Measurements from ENCODE around the gene KRTAP5-11. TPM values are rescaled to one million over a fixed set of nuclear protein-coding genes. Genes with fewer than 3 reads are reported as not detected.
"Not testable (repeated sequence)": the region's sequence is repeated elsewhere in the genome, so short reads cannot be mapped to it uniquely, and the experiment has no call there.

KRTAP5-11 gene
- total and polyA plus RNA-seq, 4 experiments from 2014 or later, result not detected

DNA sequence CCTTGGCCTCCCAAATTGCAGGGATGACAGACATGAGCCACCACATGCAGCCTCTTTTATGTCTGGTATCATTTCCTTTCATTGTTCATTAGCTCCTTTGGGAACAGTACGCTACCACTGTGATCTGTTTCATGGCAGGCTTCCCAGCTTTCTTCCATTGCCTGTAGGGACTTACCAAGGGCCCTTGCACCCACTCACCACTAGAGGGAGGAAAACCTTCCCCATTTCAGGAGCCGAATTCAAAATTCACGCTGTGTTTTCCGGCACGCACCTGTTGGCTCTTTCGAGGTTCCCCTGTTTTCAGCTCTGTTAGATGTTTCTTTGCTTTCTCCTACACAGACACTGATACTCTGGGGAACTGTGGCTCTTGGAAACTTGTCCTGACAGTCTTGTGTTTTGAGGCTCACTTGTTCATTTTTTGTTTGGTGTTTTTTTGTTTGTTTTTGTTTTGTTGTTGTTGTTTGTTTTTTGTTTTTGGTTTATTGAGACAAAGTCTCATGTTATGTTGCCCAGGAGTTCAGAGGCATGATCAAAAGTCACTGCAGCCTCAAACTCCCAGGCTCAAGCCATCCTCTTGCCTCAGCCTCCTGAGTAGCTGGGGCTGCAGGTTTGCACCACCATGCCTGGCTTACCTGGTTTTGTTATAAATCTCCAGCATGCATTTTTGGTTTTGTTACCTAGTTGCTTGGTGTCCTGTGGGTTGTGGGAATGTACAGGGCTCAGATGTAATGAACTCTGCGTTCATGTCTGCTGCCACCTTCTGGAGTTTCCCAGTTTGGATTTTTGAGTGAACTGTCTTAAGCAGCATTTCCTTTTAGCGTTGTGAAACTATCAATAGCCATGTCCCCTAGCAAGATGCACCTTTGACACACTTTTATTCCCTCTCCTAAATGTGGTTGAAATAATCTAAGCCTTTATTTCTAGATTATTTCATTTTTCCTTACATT, 2.3 kb downstream of the KRTAP5-11 start:
- H3K4me3 ChIP-seq (ENCODE audit: low read length in 2 of 2), result no peak overlapping the region
- intact Hi-C loops (cut with micrococcal nuclease), result no loop called here
- peaks cover 18 to 24% of the 10 kb centered on the region in 2 donors for H3K27me3 Mint-ChIP-seq
- CTCF ChIA-PET (ENCODE audit: partially characterized antibody), result interaction anchor here (1.6 kb wide), 1 partner anchor 17 kb away, joined by 4 read pairs; no protein-coding TSS in a partner anchor
- no peaks in the 10 kb centered on the region for H3K9me3 ChIP-seq (ENCODE audit: control insufficient read depth in 1 of 2, low read length in 2 of 2)
- H3K4me1 Mint-ChIP-seq, result peaks cover 6 to 13% (median 7%) of the 10 kb centered on the region in 4 donors
- H3K27ac ChIP-seq (ENCODE audit: low read depth, low read length), result no peak overlapping the region
- H3K4me1 ChIP-seq (ENCODE audit: insufficient read depth, low read length), result no peaks in the 10 kb centered on the region
- H3K27me3 ChIP-seq (ENCODE audit: insufficient read depth, low read length), result no peaks in the 10 kb centered on the region
- H3K36me3 Mint-ChIP-seq, result no peaks in the 10 kb centered on the region
- DNase-seq, result peak in 4 of 5 donors; percentile 10 to 37 (median 11)
- H3K9me3 Mint-ChIP-seq, result no peaks in the 10 kb centered on the region
- H3K4me3 Mint-ChIP-seq, result peak overlapping the region in 2 of 8 donors; percentile 18 to 58
- no peaks in the 10 kb centered on the region for H3K36me3 ChIP-seq (ENCODE audit: insufficient read depth, low read length)
- H3K27ac Mint-ChIP-seq, result no peak overlapping the region
- POLR2A ChIA-PET (ENCODE audit: partially characterized antibody), result no interaction called here

DNA sequence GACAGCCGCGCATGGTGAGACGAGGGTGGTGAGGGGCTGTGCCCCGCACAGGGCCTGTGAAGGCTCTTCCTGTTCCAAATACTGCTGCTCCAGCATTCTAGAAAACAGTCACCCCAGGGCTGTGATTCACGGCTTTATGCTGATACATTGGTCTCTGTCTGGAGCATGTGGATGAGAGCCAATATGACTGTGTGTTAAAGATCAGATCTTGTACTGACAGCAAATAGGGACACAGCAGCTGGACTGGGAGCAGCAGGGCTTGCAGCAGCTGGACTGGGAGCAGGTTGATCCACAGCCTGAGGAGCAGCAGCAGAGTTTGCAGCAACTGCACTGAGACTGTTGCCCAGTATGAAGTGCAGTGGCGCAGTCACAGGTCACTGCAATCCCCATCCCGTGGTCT, 3.2 kb downstream of the KRTAP5-11 start:
- H3K27ac Mint-ChIP-seq; H3K27ac ChIP-seq (ENCODE audit: low read depth, low read length); H3K36me3 ChIP-seq (ENCODE audit: insufficient read depth, low read length); H3K9me3 Mint-ChIP-seq; H3K27me3 ChIP-seq (ENCODE audit: insufficient read depth, low read length); H3K4me1 ChIP-seq (ENCODE audit: insufficient read depth, low read length); H3K9me3 ChIP-seq (ENCODE audit: control insufficient read depth in 1 of 2, low read length in 2 of 2); H3K36me3 Mint-ChIP-seq; POLR2A ChIA-PET (ENCODE audit: partially characterized antibody); H3K4me3 ChIP-seq (ENCODE audit: low read length in 2 of 2); H3K4me3 Mint-ChIP-seq; intact Hi-C loops (cut with micrococcal nuclease); DNase-seq: not testable (repeated sequence)
- peaks cover 15 to 20% of the 10 kb centered on the region in 2 donors for H3K27me3 Mint-ChIP-seq
- CTCF ChIA-PET (ENCODE audit: partially characterized antibody), result interaction anchor here (1.6 kb wide), 1 partner anchor 17 kb away, joined by 4 read pairs; no protein-coding TSS in a partner anchor
- peaks cover 6 to 13% (median 7%) of the 10 kb centered on the region in 4 donors for H3K4me1 Mint-ChIP-seq

DNA sequence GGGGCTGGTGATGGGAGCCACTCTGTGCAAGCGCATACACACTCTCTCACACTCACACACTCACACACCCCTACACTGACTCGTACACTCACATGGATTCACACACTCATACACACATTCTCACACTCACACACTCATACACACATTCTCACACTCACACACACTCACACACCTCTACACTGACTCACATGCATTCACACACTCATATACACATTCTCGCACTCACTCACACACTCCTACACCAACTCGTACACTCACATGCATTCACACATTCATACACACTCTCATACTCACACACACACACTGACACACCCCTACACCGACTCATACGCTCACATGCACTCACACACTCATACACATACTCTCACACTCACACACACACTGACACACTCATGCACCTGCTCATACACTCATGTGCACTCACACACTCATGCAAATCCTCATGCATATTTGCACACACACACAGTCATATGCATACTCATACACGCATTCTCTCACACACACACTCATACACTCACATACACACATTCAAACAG, 5.1 kb downstream of the KRTAP5-11 start:
- Histone ChIP-seq H3K27me3 (ENCODE audit: insufficient read depth, low read length) (no peaks in the 10 kb centered on the region), H3K36me3 (ENCODE audit: insufficient read depth, low read length) (no peaks in the 10 kb centered on the region), H3K27ac (ENCODE audit: low read depth, low read length) (no peak overlapping the region), H3K4me3 (ENCODE audit: low read length in 2 of 2) (no peak overlapping the region), H3K4me1 (ENCODE audit: insufficient read depth, low read length) (no peaks in the 10 kb centered on the region), H3K9me3 (ENCODE audit: control insufficient read depth in 1 of 2, low read length in 2 of 2) (no peaks in the 10 kb centered on the region)
- DNase-seq, result no peak
- Mint-ChIP-seq H3K9me3 (no peaks in the 10 kb centered on the region), H3K27ac (no peak overlapping the region), H3K4me3 (no peak overlapping the region), H3K4me1 (peaks cover 6 to 13% (median 7%) of the 10 kb centered on the region in 4 donors), H3K36me3 (no peaks in the 10 kb centered on the region), H3K27me3 (peaks cover 10 to 14% of the 10 kb centered on the region in 2 donors)
- intact Hi-C loops (cut with micrococcal nuclease), result no loop called here
- CTCF ChIA-PET (ENCODE audit: partially characterized antibody), result no interaction called here
- POLR2A ChIA-PET (ENCODE audit: partially characterized antibody), result no interaction called here

DNA sequence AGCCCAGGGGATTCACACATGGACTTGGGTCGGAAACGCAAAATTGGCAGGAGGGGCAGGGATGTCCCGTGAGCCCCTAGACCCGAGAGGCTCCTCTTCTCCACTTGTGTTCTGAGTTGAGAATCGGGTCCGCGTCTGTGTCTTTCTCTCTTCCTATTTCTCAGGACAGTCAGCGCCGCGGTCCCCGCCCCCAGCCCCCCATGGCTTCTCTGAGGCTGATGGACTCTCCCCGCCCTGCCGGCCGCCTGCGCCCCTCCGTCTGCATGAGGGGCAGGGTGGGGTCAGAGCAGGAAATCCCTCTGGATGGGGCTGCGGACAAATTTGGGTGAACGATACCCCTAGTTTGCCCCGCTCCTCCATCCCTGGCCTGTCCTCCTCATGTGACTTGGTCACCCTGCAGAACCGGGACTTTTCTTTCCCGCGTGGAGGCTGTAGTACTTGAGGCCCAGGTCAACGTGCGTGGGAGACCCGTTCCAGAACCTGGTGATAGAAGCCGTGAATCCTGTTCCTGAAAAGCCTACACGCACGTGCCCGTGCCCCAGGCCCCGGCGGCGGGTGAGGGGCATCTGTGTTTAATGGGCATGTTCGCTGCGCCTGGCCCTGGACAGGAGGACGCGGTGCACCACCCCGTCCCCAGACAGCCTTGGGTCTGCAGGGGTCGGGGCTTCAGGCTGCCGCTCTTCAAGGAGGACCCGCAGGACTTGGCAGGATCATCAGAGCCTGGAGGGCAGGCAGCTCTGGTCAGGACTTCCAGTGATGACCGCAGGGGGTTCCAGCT, 5.8 kb downstream of the KRTAP5-11 start:
- H3K27ac Mint-ChIP-seq; intact Hi-C loops (cut with micrococcal nuclease); H3K4me1 ChIP-seq (ENCODE audit: insufficient read depth, low read length); H3K36me3 ChIP-seq (ENCODE audit: insufficient read depth, low read length); H3K27me3 Mint-ChIP-seq; H3K9me3 Mint-ChIP-seq; H3K27me3 ChIP-seq (ENCODE audit: insufficient read depth, low read length); H3K4me3 Mint-ChIP-seq; H3K27ac ChIP-seq (ENCODE audit: low read depth, low read length); H3K4me3 ChIP-seq (ENCODE audit: low read length in 2 of 2); H3K9me3 ChIP-seq (ENCODE audit: control insufficient read depth in 1 of 2, low read length in 2 of 2); H3K36me3 Mint-ChIP-seq; DNase-seq; CTCF ChIA-PET (ENCODE audit: partially characterized antibody); POLR2A ChIA-PET (ENCODE audit: partially characterized antibody): not testable (repeated sequence)
- H3K4me1 Mint-ChIP-seq, result peaks cover 6 to 13% (median 7%) of the 10 kb centered on the region in 4 donors

DNA sequence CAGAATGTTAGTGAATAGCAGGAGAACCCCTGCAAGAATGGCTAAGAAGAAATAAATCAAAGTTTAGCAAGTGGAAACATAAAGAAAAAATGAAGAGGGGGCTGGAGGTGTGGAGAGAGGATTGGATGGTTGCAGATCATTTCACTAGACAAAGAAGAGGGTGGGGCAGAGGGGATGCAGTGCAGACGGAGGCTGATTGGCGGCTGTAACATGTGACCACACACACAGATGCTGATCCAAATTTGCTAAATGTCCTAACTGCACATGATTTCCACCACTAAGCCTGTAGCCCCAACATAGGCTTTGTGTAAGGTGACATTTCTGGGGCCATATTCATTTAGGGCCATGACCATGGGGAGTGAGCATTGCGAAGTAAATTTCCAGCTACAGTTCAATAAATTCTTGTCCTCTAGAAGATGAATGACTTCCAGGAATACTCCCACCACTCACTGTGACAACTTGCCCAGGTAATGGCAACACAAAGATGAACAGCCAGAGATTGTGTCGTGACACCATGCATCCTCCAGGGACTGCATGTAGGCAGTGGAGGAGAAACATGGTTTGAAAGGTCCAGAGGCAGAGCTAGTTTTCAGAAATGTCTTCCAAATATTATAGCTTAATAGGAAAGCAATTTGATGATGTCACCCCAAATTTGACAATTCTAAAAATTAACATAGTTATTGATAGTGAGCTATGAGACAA, 6.8 kb downstream of the KRTAP5-11 start:
- H3K36me3 ChIP-seq (ENCODE audit: insufficient read depth, low read length), result no peaks in the 10 kb centered on the region
- H3K27ac Mint-ChIP-seq, result peak overlapping the region in 1 of 7 donors; percentile 31
- H3K27me3 Mint-ChIP-seq, result peaks cover 2 to 4% of the 10 kb centered on the region in 2 donors
- no peak overlapping the region for H3K4me3 Mint-ChIP-seq
- no peaks in the 10 kb centered on the region for H3K9me3 Mint-ChIP-seq
- H3K27ac ChIP-seq (ENCODE audit: low read depth, low read length), result no peak overlapping the region
- intact Hi-C loops (cut with micrococcal nuclease), result no loop called here
- CTCF ChIA-PET (ENCODE audit: partially characterized antibody), result no interaction called here
- H3K4me1 Mint-ChIP-seq, result peaks cover 4 to 11% (median 5%) of the 10 kb centered on the region in 4 donors
- no peaks in the 10 kb centered on the region for H3K27me3 ChIP-seq (ENCODE audit: insufficient read depth, low read length)
- POLR2A ChIA-PET (ENCODE audit: partially characterized antibody), result interaction anchor here (0.8 kb wide), 1 partner anchor 64 kb away, joined by 3 read pairs; no protein-coding TSS in a partner anchor
- no peaks in the 10 kb centered on the region for H3K4me1 ChIP-seq (ENCODE audit: insufficient read depth, low read length)
- no peak overlapping the region for H3K4me3 ChIP-seq (ENCODE audit: low read length in 2 of 2)
- DNase-seq, result no peak
- H3K9me3 ChIP-seq (ENCODE audit: control insufficient read depth in 1 of 2, low read length in 2 of 2), result no peaks in the 10 kb centered on the region
- no peaks in the 10 kb centered on the region for H3K36me3 Mint-ChIP-seq

DNA sequence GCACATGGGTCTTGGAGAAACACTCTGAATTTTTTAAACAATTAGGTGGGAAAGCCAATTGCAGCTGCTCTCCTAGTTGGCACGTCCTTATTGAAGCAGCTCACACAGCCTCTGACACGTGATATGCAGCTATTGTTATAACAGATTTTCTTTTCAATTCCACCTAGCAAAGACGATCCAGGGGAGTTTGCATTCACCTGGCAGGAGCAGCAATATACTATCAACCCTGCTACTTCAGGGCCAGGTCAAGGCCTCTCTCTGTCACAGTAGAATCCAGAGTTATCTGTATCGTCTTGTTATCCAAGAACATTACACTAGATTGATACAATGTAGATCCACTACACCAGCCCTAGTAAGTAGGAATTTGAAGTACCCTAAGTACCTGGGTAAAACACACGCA, 8.3 kb downstream of the KRTAP5-11 start:
- Histone ChIP-seq H3K27ac (ENCODE audit: low read depth, low read length) (no peak overlapping the region), H3K36me3 (ENCODE audit: insufficient read depth, low read length) (no peaks in the 10 kb centered on the region), H3K27me3 (ENCODE audit: insufficient read depth, low read length) (no peaks in the 10 kb centered on the region), H3K4me1 (ENCODE audit: insufficient read depth, low read length) (no peaks in the 10 kb centered on the region), H3K4me3 (ENCODE audit: low read length in 2 of 2) (no peak overlapping the region), H3K9me3 (ENCODE audit: control insufficient read depth in 1 of 2, low read length in 2 of 2) (no peaks in the 10 kb centered on the region)
- no peak for DNase-seq
- Mint-ChIP-seq H3K4me1 (peaks cover 0 to 3% (median 0%) of the 10 kb centered on the region in 4 donors), H3K27me3 (peaks cover 5 to 6% of the 10 kb centered on the region in 2 donors), H3K36me3 (no peaks in the 10 kb centered on the region), H3K9me3 (no peaks in the 10 kb centered on the region), H3K27ac (no peak overlapping the region), H3K4me3 (no peak overlapping the region)
- POLR2A ChIA-PET (ENCODE audit: partially characterized antibody), result no interaction called here
- CTCF ChIA-PET (ENCODE audit: partially characterized antibody), result no interaction called here
- intact Hi-C loops (cut with micrococcal nuclease), result no loop called here
